Measurements from ENCODE around the gene PABPC5.

DNA sequence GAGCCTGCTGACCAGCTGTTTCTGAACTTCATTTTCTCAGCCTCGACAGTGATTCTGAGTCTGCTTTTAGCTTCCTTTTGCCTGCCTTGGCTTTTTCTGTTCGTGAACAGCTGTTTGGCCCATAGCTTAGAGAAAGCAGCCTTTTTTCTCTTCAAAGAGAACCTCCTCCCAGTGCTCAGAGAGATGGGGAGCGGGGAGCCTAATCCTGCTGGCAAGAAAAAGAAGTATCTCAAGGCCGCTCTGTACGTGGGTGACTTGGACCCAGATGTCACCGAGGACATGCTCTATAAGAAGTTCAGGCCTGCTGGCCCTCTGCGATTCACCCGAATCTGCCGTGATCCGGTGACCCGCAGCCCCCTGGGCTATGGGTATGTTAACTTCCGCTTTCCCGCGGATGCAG, 756 bp downstream of the PABPC5 start:
- TF ChIP-seq, protein P1, sequence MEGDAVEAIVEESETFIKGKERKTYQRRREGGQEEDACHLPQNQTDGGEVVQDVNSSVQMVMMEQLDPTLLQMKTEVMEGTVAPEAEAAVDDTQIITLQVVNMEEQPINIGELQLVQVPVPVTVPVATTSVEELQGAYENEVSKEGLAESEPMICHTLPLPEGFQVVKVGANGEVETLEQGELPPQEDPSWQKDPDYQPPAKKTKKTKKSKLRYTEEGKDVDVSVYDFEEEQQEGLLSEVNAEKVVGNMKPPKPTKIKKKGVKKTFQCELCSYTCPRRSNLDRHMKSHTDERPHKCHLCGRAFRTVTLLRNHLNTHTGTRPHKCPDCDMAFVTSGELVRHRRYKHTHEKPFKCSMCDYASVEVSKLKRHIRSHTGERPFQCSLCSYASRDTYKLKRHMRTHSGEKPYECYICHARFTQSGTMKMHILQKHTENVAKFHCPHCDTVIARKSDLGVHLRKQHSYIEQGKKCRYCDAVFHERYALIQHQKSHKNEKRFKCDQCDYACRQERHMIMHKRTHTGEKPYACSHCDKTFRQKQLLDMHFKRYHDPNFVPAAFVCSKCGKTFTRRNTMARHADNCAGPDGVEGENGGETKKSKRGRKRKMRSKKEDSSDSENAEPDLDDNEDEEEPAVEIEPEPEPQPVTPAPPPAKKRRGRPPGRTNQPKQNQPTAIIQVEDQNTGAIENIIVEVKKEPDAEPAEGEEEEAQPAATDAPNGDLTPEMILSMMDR (IDR thresholded peaks at IDR 0.05; ENCODE audit: insufficient read depth, low read depth, low read length), result no peak
- TF ChIP-seq EZH2 (IDR thresholded peaks at IDR 0.05; ENCODE audit: insufficient read depth, low read length), result no peak

Data from astrocyte (in vitro differentiated cells and primary cell).